HepG2 (cell line): Measurements from ENCODE around the gene RERE. TPM values are rescaled to one million over a fixed set of nuclear protein-coding genes. Genes with fewer than 3 reads are reported as not detected.
A peak's percentile ranks its signal among the peaks of the same experiment; 100 is the strongest.

Experiments
- ELF3 ChIP-seq: IDR thresholded peaks from 2 replicates; pipeline ENCODE4 v1.6.1; 2016; ENCODE audit warnings: missing genetic modification reagents, missing compliant biosample characterization
- GFI1 ChIP-seq: sonication (generic); formaldehyde crosslinking; IDR thresholded peaks from 2 replicates; pipeline ENCODE4 v1.5.0; 2020; ENCODE audit warnings: missing genetic modification reagents, mild to moderate bottlenecking, borderline replicate concordance
- MZF1 ChIP-seq: sonication (generic); formaldehyde crosslinking; IDR thresholded peaks from 2 replicates; pipeline ENCODE4 v1.8.1; 2023; ENCODE audit warnings: mild to moderate bottlenecking, missing genetic modification reagents, borderline replicate concordance
- NCOR1 ChIP-seq: fragments of 200-600 bp; sonication (generic); IDR thresholded peaks from 2 replicates; pipeline ENCODE4 v1.7.0; 2017; ENCODE audit warnings: antibody characterized with exemption, low read length, borderline replicate concordance
- PHF20 ChIP-seq: sonication (generic); formaldehyde crosslinking; IDR thresholded peaks from 2 replicates; pipeline ENCODE4 v1.5.0; 2020; ENCODE audit warnings: mild to moderate bottlenecking, missing genetic modification reagents
- PHF8 ChIP-seq: sonication (generic); formaldehyde crosslinking; IDR thresholded peaks from 2 replicates; pipeline ENCODE4 v1.5.0; 2020; ENCODE audit warnings: missing genetic modification reagents
- SMARCC2 ChIP-seq: fragments of 450-650 bp; IDR thresholded peaks from 2 replicates; pipeline ENCODE4 v1.6.1; 2017; ENCODE audit warnings: antibody characterized with exemption, mild to moderate bottlenecking
- ZNF224 ChIP-seq: sonication (generic); formaldehyde crosslinking; IDR thresholded peaks from 2 replicates; pipeline ENCODE4 v1.5.0; 2020; ENCODE audit warnings: mild to moderate bottlenecking, missing genetic modification reagents
- ZNF34 ChIP-seq: sonication (generic); formaldehyde crosslinking; IDR thresholded peaks from 2 replicates; pipeline ENCODE4 v1.4.0; 2020; ENCODE audit warnings: mild to moderate bottlenecking, missing genetic modification reagents, borderline replicate concordance
- polyA plus RNA-seq, 8 experiments: library from polyadenylated mRNA; depleted of rRNA in 3 of 8; stranded (reverse) in 7 of 8; unstranded in 1 of 8; fragments of >200 nt; fragmentation: Illumina TruSeq in 4 of 8; extraction: Trizol in 4 of 8; gene quantifications; 2 replicates each; pipeline versions ENCODE4 v1.2.1 to v1.2.3, GENCODE V29; 2011 to 2016; ENCODE audit warnings: low read depth in 4 of 8, missing spikeins in 1 of 8, mixed read lengths in 1 of 8; ENCODE audit not compliant: insufficient read depth in 1 of 8
- total RNA-seq, 5 experiments: library from RNA; depleted of rRNA; stranded (reverse); fragments of >200 nt; fragmentation: Illumina TruSeq; extraction: Trizol; gene quantifications; 2 replicates each; pipeline ENCODE4 v1.2.3, GENCODE V29; 2016; ENCODE audit warnings: low read depth in 1 of 5
- TF ChIP-seq, protein P1 (sequence below): sonication (generic); formaldehyde crosslinking; IDR thresholded peaks from 2 replicates; pipeline ENCODE4 v1.8.1; 2023; ENCODE audit warnings: mild to moderate bottlenecking, missing genetic modification reagents, borderline replicate concordance
- TF ChIP-seq, protein P2 (sequence below): sonication (generic); formaldehyde crosslinking; IDR thresholded peaks from 2 replicates; pipeline ENCODE4 v1.5.1; 2020; ENCODE audit warnings: mild to moderate bottlenecking, moderate library complexity, missing genetic modification reagents
- TF ChIP-seq, protein P3 (sequence below): sonication (generic); formaldehyde crosslinking; IDR thresholded peaks from 2 replicates; pipeline ENCODE4; 2020; ENCODE audit warnings: missing genetic modification reagents, mild to moderate bottlenecking, borderline replicate concordance
- TF ChIP-seq, protein P4 (sequence below): sonication (generic); formaldehyde crosslinking; conservative IDR thresholded peaks from 2 replicates; pipeline ENCODE4 v1.8.1; 2023; ENCODE audit warnings: missing genetic modification reagents
- TF ChIP-seq, protein P5 (sequence below), 2 experiments: sonication (generic) in 1 of 2; formaldehyde crosslinking in 1 of 2; IDR thresholded peaks; 2 replicates each; pipeline versions ENCODE4 v1.4.0 to v1.6.1; 2016 to 2020; ENCODE audit warnings: borderline replicate concordance in 1 of 2, low read depth in 1 of 2, mild to moderate bottlenecking in 1 of 2, missing genetic modification reagents in 1 of 2

RERE gene
- total and polyA plus RNA-seq, 2 of the 13 experiments (the other 11 are each of a cell fraction or from before 2014, with no cell fraction given), result 18.3 to 21.9 TPM

DNA sequence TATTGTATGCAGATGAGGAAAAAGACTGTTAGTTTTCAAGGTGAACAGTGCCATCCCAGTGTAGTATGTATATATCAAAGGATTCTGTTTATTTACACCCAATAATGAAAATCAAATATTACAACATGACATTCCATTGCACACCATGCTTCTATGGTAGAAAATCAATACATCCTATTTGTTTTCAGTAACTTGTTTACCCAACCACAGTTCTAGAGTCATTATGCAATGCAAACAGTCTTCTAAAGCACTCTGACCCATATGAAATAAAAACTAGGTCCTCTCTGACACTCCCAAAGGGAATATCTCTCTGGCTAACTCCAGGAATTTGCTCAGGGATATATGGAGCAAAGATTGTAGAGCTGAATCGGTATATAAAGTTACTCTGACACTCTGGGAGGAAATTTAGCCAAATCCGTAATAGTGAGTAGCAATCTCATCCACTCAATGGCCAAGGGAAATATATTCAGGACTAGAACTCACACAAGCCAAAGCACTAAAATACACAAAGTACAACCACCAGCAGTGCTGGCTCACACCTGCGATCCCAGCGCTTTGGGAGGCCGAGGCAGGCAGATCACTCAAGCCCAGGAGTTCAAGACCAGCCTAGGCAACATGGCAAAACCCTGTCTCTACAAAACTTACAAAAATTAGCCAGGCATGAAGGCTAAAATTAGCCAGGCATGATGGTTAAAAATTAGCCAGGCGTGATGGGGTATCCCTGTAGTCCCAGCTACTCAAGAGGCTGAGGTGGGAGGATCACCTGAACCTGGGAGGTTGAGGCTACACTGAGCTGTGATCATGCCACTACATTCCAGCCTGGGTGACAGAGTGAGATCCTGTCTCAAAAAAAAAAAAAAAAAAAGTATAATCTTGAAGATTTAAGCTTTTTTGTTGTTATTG lies 75.2 kb downstream of the RERE start (continued):
- TF ChIP-seq, protein P1, sequence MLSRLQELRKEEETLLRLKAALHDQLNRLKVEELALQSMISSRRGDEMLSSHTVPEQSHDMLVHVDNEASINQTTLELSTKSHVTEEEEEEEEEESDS, result peak; percentile 94
- TF ChIP-seq NCOR1, result peak; percentile 99
- TF ChIP-seq, protein P2, sequence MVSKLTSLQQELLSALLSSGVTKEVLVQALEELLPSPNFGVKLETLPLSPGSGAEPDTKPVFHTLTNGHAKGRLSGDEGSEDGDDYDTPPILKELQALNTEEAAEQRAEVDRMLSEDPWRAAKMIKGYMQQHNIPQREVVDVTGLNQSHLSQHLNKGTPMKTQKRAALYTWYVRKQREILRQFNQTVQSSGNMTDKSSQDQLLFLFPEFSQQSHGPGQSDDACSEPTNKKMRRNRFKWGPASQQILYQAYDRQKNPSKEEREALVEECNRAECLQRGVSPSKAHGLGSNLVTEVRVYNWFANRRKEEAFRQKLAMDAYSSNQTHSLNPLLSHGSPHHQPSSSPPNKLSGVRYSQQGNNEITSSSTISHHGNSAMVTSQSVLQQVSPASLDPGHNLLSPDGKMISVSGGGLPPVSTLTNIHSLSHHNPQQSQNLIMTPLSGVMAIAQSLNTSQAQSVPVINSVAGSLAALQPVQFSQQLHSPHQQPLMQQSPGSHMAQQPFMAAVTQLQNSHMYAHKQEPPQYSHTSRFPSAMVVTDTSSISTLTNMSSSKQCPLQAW (CRISPR knock-in tag), result peak; percentile 26; the same call in 1 of the 2 replicates
- TF ChIP-seq PHF20 (CRISPR knock-in tag), result no peak
- no peak for TF ChIP-seq ZNF34 (CRISPR knock-in tag)
- TF ChIP-seq GFI1, result peak; percentile 87
- TF ChIP-seq, protein P3, sequence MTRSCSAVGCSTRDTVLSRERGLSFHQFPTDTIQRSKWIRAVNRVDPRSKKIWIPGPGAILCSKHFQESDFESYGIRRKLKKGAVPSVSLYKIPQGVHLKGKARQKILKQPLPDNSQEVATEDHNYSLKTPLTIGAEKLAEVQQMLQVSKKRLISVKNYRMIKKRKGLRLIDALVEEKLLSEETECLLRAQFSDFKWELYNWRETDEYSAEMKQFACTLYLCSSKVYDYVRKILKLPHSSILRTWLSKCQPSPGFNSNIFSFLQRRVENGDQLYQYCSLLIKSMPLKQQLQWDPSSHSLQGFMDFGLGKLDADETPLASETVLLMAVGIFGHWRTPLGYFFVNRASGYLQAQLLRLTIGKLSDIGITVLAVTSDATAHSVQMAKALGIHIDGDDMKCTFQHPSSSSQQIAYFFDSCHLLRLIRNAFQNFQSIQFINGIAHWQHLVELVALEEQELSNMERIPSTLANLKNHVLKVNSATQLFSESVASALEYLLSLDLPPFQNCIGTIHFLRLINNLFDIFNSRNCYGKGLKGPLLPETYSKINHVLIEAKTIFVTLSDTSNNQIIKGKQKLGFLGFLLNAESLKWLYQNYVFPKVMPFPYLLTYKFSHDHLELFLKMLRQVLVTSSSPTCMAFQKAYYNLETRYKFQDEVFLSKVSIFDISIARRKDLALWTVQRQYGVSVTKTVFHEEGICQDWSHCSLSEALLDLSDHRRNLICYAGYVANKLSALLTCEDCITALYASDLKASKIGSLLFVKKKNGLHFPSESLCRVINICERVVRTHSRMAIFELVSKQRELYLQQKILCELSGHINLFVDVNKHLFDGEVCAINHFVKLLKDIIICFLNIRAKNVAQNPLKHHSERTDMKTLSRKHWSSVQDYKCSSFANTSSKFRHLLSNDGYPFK (CRISPR knock-in tag), result no peak
- TF ChIP-seq MZF1, result no peak
- peak; percentile 35; the same call in 1 of the 2 replicates for TF ChIP-seq PHF8 (CRISPR knock-in tag)
- TF ChIP-seq, protein P4, sequence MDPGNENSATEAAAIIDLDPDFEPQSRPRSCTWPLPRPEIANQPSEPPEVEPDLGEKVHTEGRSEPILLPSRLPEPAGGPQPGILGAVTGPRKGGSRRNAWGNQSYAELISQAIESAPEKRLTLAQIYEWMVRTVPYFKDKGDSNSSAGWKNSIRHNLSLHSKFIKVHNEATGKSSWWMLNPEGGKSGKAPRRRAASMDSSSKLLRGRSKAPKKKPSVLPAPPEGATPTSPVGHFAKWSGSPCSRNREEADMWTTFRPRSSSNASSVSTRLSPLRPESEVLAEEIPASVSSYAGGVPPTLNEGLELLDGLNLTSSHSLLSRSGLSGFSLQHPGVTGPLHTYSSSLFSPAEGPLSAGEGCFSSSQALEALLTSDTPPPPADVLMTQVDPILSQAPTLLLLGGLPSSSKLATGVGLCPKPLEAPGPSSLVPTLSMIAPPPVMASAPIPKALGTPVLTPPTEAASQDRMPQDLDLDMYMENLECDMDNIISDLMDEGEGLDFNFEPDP (CRISPR knock-in tag), result no peak
- TF ChIP-seq, protein P5, sequence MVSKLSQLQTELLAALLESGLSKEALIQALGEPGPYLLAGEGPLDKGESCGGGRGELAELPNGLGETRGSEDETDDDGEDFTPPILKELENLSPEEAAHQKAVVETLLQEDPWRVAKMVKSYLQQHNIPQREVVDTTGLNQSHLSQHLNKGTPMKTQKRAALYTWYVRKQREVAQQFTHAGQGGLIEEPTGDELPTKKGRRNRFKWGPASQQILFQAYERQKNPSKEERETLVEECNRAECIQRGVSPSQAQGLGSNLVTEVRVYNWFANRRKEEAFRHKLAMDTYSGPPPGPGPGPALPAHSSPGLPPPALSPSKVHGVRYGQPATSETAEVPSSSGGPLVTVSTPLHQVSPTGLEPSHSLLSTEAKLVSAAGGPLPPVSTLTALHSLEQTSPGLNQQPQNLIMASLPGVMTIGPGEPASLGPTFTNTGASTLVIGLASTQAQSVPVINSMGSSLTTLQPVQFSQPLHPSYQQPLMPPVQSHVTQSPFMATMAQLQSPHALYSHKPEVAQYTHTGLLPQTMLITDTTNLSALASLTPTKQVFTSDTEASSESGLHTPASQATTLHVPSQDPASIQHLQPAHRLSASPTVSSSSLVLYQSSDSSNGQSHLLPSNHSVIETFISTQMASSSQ (IDR thresholded peaks at IDR 0.05; ENCODE audit: low read depth), result peak; percentile 92
- TF ChIP-seq, protein P5 (CRISPR knock-in tag; IDR thresholded peaks at IDR 0.05; ENCODE audit: borderline replicate concordance), result peak; percentile 91; the same call in 1 of the 2 replicates
- TF ChIP-seq SMARCC2, result peak; percentile 98
- peak; percentile 97 for TF ChIP-seq ELF3 (CRISPR knock-in tag)
- no peak for TF ChIP-seq ZNF224
